HG02870 (cell line): Measurements from ENCODE around the gene PPP1R14C.
"Not testable (repeated sequence)": the region's sequence is repeated elsewhere in the genome, so short reads cannot be mapped to it uniquely, and the experiment has no call there.

Experiments
- ATAC-seq: cut with Tn5 transposase; IDR thresholded peaks from one replicate; pipeline ENCODE4 v1.9.1; 2021; ENCODE audit warnings: mild to moderate bottlenecking, moderate library complexity; ENCODE audit not compliant: unreplicated experiment

The PPP1R14C gene

DNA sequence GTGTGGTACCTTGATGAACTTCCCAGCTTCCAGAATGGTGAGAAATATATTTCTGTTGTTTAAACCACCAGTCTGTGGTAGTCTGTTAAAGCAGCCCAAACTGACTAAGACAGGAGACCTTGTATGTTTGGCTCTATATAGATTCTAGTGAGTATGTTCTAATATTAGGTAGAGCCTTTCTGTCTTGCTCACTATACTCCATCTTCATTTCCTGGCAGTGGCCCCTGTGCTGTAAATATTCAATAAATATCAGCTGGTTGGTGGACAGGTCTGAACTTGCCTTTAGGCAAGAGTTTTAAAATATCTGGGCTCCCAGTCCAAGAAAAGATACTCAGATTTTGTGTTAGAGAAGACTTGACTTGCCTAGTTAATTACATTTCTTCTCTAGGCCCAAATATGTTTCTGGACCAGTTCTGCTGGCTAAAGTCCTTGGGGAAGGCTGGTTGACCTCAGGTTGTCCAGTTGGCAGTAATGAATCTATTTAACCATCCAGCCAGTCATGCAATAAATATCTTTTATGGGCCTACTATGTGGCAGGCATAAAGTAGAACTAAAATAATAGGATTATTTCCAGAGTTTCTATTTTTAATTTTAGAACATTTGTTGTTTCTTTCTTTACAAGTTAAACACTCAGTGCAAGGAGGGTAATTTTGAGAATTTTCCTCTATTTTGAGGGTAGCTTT is 22.3 kb downstream of the PPP1R14C start:
- ATAC-seq, result no peak

DNA sequence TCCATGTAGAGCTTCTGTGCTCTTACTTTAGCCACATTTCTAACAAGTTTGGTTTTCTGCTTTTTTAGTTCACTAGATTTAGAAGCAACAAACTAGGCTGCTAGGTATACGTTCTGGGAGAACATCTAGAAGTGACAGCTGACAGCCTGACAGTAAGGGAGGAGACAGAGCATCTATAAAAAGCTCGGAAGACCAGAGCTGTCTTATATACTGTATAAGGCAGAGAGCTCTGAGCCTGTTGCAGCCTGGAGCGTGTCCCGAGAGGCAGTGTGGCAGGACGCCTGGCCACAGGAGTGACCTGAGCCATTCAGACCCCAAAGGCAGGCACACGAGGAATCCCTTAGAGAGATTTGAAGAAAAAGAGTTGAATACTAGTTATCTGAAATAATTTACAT is 24.6 kb downstream of the PPP1R14C start:
- no peak for ATAC-seq

DNA sequence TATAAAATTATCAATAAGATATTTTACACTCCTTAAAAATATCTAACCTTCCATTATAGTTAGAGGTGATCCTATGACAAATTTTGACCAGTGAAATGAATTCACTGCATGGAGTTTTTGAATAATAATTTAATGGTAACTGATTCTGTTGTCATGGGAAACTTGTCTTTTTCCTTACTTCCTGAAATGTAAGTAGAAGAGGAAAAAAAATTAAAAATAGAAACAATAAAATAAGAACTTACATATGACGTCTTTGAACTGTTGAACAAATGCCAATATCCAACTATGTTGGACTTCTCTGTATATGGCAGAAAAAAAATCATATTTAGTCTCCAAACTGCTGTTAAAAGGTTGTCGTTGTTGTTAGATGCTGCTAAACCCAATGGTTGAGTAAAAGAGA is 26.3 kb downstream of the PPP1R14C start:
- no peak for ATAC-seq

DNA sequence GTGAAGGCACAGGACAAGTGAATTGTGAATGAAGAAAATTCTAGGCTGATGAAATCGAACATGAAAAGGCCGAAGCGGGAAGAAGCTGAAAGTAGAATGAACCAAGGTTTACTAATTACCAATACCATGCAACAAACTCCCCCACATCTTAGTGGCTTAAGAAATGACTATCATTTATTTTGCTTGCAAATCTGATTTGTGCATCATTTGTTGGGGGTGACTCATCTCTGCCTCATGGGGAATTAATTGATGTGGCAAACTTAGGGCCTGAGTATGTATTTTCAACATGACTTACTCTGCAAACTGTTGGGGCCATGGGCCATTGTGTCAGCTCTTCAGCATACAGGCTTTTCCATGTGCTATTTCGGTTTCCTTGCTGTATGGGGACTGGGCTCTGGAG is 26.8 kb downstream of the PPP1R14C start:
- ATAC-seq, result peak; percentile 51

DNA sequence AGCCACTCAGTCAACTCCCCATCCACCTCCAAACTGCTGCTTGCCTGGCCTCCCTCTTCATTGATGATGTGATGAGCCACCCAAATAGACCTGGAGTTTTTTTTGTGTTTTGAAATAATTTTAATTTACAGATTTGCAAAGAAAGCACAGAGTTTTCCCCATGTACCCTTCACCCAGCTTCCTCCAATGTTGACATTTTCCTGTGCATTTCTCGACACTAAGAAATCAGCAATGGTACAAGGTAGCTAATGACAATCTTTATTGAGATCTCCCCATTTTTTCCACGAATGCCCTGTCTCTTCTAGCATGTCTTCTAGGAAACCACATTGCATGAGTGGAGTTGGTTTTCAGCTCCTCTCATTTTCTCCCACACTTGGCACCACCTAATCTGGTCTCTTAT is 30.1 kb downstream of the PPP1R14C start:
- no peak for ATAC-seq

DNA sequence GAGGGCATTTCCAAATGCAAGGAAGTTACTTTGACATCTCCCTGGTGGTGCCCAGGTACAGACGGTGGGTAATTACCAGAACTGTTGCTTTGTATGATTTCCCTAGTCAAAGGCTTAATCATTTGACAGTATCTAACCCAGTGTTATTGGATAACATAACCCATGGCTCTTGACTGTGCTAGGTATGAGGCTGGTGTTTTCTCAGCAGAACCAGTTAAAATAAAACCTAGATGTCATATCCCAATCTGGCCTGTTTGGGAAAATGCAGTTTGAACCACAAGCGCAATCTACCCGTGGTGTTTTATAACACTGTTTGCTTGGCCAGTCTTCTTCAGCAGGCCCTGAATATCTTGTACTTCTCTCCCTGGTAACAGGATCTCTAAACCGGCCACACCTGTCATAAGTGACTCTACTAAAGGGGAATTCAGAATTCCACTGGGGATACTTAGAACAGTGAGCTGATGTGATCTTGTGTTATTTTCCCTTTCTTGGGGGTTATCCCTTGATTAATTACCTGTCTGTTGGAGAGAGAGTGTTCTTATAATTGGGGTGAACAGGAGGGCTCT is 32.8 kb downstream of the PPP1R14C start:
- no peak for ATAC-seq

DNA sequence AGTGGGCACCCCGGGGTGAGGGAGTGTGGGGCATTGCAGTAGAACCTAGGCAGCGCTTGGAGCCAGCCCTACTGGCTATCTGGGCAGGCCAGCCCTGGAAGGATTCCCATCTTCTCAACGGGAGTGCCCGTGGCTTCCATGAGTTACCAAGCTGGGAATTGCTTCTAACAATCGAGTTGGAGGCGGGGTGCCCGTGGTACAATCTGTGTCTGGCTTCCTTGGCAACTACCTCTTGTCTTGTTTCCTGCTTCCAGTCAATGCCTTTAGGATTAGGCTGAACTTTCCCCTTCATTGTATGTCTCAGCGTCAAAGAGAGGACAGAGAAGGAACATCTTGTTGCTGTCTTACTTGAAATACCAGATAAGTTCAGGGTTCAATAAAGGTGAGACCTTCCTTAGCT is 33.3 kb downstream of the PPP1R14C start:
- no peak for ATAC-seq

DNA sequence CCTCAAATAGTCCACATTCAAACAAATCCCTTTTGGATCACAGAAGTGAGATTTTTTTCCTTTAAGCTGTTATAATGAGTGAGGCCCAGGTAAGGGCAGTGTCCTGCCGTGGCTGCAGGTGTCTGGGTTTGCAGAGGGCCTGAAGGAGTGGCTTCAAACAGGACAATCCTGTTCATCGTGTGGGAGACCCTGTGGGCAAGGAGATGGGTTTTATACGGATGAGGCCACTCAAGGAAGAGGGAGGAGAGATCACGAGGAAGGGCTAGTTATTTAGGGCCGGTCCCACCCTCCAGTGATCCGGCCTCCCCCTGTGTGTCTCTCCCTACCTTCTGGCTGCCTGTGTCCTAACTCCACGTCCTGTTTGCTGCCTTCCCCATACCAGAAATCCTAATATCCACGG is 33.8 kb downstream of the PPP1R14C start:
- no peak for ATAC-seq

DNA sequence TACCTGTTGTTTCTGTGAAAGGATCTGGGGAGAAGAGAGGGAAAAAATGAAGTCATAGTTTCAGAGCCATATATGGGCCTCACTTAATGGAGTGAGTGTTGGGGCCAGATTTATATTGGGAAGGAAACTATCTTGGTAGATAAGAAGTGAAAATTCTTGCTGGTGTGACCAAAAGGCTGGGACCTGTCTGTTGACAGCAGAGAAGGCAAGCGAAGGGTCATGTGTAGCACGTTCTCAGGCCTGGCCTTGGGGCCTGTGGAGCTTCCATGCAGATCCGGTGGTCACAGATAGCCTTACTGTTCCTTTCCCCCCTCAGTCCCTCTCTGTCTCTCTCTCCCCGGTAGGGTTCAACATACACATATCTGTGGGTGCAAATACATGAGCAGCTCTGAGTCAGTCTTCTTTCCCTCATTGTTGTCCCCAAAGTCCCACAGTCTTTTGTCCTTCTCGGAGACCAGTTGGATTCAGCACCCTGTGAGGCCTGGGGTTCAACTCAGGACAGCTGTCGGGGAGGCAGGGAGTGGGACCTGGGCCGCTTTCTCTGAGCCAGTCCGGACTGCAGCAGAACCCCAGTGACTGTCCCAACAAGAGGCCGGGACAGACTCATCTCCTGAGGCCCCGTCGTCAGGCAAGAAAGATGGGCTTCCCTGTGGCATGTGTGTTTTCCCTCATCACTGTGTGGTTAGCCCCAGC is 34.6 kb downstream of the PPP1R14C start:
- ATAC-seq, result no peak

DNA sequence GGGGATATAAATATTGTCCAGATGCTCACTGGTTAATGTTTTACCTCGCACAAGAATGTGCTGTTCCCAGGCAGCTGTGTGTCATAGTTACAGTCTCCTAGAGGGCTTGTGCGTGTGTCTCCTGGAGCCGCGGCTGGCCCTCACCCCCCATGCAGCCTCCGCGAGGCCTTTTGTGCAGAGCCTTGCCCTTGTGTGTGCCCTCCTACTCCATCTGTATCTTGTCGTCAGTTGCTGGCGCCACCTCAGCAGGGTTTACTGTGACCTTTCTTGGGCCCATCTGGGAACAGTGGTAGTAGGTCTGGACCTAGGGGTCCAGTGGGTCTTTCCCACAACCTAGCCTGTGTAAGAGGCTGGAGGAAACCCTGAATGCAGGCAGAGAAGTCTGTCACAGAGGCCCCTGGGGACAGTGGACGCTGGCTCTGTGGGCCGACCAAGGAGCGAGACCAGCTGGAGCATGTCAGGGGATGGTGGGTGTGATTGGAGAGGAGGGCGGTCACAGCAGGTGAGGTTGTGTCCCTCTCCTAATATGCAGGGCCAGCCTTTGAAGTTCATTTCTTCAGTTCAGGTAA is 35.2 kb downstream of the PPP1R14C start:
- no peak for ATAC-seq

DNA sequence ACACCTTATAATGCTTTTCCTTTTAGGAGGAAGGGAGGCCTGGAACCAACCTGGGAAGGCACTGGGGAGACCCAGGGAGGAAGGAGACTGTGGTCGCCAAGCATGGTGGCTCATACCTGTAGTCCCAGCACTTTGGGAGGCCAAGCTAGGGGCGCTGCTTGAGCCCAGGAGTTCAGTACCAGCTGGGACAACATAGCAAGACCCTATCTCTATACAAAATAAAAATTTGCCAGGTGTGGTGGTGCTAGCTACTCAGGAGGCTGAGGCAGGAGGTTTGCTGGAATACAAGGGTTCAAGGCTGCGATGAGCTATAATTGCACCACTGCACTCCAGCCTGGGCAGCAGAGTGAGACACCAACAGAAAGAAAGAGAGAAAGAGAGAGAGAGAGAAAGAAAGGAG is 36.2 kb downstream of the PPP1R14C start:
- no peak for ATAC-seq

DNA sequence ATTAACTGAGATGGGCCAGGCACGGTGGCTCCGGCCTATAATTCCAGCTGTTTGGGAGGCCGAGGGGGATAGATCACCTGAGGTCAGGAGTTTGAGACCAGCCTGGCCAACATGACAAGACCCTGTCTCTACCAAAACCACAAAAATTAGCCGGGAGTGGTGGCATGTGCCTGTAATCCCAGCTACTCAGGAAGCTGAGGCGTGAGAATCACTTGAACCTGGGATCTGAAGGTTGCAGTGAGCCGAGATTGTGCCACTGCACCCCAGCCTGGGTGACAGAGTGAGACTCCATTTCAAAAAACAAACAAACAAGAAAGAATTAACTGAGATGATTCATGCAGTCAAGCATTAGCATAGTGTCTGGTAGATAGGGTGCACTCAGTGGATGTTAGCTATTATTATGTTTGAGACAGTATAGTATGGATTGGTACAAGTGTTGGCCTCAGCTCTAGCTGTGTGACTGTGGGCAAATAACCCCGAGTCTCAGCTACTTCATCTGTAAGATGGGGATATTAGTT is 37.1 kb downstream of the PPP1R14C start:
- ATAC-seq, result not testable (repeated sequence)

DNA sequence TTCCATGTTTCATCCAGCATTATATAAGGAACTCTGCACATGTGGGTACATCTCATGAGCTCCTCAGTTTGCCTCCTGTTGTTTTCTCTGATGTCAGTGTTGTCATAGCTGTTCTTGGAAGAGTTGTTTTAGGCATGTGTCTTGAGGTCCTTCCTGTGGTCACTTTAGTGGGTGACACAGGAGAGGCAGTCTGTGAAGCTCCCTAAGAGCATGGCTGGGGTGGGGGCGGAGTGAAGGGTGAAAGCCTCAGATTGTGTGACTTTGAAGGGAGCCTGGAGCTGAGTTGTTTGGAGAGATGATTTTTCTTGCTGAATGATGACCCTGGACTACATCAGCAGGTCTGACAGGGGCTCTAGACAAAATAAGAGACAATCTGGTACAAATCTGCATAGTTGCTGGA is 37.7 kb downstream of the PPP1R14C start:
- ATAC-seq, result no peak

DNA sequence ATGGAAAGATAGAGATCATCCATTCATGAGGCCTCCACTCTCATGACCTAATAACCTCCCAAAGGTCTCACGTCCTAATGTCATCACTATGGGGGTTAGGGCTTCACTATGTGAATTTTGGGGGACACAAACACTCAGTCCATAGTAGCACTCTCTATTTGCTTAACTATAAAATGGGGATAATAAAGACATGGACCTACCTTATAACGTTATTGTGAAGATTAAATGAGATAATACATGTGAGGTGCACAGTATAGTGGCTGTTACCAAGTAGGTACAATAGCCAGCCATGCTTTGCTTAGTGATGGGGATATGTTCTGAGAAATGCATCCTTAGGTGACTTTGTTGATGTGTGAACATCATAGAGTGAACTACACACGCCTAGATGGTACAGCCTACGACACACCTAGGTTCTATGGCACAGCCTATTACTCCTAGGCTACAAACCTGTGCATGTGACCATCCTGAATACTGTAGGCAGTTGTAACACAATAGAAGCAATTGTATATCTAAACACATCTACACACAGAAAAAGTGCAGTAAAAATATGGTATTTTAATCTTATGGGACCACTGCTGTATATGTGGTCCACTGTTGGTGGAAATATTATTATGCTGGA is 39.7 kb downstream of the PPP1R14C start:
- ATAC-seq, result no peak

DNA sequence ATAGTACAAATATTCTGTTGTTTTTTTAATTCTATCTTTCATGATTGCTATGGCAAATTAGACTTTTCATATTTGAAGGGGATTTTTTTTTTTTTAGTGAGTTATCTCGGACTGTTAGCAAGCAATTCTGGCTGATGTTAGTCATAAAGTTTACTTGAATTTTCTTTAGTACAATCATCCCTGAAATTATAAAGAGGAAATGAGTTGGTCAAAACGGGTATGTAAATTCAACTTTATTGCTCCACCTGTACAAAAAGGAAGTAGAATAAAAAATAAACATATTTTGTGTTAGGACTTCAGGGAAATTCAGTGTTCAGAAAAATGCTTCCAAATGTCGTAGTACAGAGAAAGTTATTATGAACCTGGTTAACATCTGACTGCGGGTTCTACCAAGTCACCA is 40.3 kb downstream of the PPP1R14C start:
- ATAC-seq, result no peak

DNA sequence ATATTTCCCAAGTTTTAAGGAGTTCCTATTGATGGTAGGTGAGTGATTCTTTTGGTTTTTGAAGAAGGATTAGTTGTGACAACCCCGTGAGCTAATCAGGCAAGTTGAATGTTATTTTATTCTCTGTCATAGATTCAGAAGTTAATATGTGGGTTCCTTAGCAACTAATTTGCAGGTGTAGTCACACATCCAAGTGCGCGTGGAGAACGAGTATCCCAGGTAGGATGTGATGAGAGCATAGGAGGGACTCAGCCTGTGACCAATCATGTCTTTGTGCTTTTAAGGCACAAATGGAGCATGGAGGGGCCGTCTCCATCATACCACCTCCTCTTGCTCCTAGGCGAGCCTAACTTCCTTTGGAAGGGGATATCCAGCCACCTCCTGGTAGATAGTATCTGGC is 41.1 kb downstream of the PPP1R14C start:
- no peak for ATAC-seq

DNA sequence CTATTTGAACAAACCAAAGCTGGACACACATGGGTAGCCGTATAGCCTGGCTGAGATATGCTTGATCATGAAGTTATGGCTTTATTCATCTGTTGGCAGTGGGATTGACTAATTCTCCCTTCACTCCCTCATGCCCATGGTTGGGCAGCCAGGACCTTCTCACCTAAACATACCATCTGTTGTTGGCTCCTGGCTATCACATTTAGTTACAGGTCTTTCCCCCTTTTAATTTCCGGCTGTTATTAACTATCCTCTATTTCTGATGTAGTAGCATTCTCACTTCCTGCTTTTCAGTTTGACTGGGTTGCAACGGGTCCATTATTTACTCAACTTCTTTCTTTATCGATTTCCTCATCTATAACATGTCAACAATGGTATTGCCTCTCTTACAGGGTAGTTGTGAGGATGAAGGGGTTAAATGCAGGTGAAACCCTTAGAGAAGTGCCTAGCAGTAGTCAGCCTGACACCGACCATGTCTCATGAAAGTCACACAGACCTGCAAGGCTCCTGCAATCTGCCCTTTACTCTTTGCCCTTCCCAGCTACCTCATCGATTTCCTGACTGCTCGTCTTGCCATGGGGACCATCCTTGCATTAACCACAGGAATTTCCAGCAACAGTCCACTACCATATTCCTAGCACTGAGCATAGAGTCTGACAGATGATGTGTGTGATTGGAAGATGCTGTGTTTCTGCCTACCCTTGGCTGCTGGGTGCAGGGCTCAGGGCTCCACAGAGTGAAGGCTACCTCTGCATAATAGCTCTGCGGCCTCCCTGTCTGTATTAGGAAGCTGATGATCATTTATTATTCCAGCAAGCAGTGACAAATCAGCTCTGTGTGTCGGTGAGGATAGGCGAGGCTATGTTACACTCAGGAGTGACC is 42.2 kb downstream of the PPP1R14C start:
- peak; percentile 63 for ATAC-seq

DNA sequence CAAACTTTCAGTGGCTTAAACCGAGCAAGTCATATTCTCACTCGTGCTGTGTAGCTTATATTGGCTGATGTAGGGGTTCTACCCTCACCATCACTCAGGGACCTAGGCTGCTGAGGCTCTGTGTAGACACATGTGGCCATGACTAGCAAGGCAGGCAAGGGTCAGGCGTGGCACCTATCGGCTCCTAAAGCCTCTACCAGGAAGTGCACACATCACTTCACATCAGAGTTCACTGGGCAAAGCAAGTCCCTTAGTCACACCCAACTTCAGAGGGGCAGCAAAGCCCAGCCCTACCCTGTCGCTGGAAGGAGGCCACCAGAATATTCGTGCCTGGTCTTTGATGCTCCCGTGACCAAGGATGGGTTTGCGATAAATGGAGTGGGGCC is 42.9 kb downstream of the PPP1R14C start:
- peak; percentile 18 for ATAC-seq

DNA sequence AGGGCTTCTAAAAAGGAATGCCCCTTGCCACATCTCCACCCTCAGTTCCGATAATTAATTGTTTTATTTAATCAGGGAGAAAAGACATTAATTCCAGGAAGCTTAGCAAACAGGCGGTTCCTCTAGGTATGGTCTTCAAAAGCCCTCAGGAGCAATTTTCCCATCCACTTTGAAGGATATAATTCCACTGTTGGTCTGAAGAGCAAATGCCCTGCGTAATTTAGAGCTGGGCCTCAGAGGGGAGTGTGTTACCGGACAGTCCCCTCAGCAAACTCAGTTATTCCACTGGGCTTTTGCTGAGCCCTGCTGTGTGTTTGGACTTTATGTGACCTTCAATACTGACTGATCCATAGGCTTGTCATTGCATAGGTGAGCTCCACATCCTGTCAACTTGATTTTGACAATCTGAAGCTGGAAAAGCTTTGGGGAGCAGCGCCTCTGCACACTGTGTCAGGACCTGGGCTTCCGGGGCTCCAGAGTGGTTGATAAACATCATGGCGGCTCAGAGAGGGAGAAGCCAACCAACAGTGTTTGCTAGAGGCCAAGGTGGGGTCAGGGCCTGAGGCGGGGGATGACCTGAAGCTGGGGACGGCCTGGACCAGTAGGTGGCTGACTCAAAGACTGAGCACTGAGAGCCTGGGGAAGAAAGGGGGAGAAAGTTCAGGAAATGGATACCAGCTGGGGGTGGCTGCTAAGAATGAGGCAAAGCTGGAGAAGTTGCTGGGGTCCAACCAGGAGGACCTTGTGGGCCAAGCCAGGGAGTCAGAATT is 43.5 kb downstream of the PPP1R14C start:
- ATAC-seq, result no peak

DNA sequence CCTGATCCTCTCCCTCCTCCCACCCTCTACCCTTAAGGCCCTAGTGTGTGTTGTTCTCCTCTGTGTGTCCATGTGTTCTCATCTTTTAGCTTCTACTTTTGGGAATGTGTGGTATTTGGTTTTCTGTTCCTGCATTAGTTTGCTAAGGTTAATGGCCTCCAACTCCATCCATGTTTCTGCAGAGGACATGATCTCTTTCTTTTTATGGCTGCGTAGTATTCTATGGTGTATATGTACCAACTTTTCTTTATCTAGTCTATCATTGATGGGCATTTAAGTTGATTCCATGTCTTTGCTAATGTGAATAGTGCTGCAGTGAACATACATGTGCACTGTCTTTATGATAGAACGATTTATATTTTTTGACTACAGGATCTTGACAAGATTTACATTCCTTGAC is 44.6 kb downstream of the PPP1R14C start:
- ATAC-seq, result not testable (repeated sequence)
